NCI-H345 (cell line): ENCODE measurements around the gene SCN4B.
"Not testable (repeated sequence)": the region's sequence is repeated elsewhere in the genome, so short reads cannot be mapped to it uniquely, and the experiment has no call there.

Experiments
- DNase-seq: peaks from one replicate; lab custom pipeline; 2025; lab: John Stamatoyannopoulos, UW

Gene SCN4B, protein sequence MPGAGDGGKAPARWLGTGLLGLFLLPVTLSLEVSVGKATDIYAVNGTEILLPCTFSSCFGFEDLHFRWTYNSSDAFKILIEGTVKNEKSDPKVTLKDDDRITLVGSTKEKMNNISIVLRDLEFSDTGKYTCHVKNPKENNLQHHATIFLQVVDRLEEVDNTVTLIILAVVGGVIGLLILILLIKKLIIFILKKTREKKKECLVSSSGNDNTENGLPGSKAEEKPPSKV

DNA sequence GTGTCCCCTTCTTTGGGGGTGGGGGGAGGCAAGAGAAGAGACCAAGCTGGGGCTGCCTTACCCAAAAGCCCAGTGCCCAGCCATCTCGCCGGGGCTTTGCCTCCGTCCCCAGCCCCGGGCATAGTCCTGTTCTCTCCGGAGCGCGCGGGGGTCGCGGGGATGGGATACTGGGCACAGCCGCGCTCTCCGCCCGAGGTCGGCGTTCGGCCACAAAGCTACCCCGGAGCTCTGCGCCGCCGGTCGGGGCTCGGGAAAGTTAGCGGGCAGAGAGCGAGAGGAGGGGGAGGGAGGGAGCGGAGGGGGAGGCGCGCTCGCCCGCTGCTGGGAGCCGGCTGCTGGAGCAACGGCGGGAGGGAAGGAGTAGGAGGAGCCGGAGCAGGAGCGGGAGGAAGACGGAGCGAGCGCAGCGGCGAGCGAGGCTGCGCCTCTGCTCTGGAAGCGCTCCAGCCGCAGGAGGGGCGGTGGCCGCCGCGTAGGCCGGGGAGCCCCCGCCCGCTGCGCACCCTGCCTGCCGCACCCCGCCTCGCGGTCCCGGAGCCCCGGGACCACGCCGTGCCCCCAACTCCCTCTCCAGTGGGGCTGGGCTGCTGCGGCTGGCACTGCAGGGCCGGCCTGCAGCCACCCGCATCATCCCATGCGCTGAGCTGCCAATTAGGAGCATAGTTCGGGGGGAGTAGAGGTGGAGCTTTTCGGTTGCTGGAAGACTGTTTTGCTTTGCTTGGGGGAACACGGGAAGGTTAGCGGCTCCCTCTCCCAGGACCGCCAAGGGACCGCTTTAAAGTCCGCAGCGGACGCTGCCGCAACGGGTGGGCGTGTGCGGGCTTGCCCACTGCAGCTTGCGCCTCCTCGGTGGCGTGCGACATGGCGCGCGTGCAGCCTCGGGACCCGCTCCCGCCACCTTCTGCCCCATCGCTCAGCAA lies at the start of gene SCN4B:
Gene SCN4B (minus strand): TSS at position 272 of the 920 bp plus-strand sequence. CDS start 150 bp downstream, at position 122.
- DNase-seq = peak; percentile 61

DNA sequence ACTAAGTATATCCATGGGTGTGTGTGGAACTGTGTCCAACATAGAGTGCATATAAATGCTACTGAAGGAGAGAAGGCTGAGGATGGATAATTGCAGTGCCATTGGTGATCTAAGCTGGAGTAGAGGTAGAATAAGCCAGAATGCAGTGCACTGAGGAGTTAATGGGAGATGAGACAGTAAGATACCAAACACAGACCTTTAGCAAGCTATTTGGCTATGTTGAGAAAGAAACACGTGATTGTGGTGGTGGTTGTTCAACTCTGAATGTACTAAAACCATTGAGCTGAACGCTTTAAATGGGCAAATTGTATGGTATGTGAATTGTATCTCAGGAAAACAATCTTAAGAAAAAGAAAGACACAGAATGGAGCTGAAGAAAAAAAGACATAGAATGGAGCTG lies 49.3 kb upstream of the SCN4B start:
- DNase-seq = no peak

DNA sequence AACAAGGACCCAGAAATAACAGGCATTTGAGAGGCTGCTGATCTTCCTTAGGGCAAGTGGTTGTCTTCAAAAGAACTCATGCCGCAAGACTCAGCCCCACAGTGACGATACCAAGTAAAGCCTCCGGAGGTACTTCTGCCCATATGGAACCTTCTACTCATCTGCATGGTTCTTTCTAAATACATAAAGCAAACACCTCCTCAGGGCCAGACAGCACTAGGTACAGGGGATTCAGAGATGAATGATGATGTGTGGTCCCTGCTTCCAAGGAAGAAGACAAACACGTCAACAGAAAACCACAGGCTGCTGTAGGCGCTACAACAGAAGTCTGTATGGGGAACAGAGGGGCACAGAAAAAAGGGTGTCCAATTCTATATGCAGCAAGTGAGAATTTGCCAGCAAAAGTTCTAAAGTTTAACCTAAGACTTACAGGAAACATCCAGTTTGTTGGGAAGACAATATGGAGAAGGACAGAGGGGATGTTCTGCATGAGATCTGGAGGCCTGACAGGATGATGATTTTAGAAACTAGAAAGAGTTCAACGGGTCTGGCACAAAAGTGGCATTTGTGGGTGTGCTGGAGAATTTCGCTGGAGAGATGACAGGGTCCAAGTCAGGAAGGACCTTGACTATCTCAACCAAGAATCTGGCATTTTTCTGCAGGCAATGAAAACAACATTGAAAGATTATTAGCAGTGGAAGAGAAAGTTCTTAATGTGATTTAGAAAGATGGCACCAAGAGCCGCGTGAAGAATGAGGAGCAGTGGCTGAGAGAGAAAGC lies 48.5 kb upstream of the SCN4B start:
- no peak for DNase-seq

DNA sequence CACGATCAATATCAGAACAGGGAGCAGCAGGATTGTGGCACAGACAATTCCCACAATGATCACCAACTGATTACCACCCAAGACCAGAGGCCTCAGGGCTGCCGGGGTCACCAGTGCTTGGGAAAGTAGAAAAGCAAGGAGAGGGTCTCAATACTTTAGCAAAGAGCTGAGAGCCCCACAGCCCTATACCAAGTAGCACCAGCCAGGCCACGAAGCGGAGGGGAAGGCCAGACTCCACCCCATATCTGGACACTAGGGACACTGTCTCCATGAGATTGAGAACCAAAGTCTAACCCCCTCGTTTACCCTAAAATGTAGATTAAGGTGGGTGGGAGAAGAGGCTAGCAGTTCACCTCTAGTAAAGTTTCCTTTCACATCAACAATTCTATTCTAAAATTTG lies 47.9 kb upstream of the SCN4B start:
- no peak for DNase-seq

DNA sequence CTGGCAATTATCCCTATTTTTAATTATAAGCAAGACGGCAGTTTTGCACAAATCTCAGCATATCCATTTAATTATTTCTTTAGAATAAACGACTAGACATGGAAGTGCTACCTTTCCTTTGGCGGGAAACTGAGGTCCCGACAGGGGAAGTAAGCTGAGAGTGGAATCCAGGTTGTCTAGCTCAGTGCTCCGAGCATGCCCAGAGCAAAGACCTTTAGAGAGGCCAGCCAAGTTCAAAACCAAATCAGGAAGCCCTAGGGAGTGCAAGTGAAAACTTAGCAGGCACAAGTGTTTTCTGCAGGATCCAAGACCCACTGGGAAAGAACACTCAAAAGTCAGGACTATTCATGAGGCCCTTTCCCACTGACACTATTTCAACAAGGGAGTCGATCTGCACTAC lies 46.5 kb upstream of the SCN4B start:
- DNase-seq = no peak

DNA sequence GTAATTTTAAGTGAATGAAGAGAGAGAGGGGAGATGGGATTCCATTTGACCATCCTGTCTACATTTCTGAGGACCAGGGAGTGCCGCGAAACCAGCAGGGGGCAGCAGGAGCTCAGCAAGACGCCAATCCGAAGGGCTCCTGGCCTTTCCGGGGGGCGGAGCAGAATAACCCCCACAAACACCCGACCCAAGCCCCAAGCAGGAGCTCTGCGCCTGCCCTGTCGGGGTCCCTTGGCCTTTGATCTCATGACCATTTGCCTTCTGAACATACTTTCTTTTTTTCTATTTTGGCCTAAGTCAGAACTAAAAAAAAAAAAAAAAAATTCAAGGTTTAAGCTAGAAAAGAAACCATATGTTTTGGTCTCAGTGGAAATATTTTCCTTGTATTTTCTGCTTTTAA lies 45.7 kb upstream of the SCN4B start:
- DNase-seq = peak; percentile 68

DNA sequence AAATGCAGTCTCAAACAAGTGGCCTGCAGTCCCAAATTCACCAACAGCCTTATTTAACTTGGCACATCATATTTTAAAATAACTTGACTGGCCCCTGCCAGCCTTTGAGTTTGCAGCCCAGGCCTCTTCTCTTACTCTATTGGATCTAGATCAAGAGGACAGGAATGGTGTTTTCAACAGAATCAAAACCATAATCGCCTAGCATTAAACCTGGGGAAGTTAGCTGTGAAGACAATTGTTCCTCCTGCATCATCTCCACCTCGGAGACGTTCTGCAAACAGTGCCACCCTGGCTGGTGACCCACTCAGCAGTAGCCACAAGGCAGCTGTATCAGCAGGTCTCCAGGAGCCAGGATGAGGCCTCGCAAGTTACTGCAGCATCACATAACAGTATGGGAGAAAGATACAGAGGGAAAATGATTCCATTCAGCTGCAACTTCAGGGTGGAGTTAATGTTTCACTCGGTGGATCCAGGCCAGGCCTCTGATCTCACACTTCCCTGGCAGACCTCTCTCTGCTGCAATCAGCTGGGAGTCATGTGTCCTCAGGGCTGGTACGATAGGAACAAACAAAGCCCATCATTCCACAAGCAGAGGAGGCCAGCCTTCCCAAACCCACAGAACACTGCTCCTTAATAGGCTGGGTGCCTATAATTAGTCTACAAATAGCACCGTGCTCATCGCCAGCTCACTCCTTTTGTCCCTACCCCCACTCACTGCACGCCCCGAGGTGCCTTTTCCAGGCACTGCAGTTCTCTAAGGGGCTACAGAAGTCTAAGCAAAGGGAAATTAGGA lies 42.4 kb upstream of the SCN4B start:
- DNase-seq = peak; percentile 33

DNA sequence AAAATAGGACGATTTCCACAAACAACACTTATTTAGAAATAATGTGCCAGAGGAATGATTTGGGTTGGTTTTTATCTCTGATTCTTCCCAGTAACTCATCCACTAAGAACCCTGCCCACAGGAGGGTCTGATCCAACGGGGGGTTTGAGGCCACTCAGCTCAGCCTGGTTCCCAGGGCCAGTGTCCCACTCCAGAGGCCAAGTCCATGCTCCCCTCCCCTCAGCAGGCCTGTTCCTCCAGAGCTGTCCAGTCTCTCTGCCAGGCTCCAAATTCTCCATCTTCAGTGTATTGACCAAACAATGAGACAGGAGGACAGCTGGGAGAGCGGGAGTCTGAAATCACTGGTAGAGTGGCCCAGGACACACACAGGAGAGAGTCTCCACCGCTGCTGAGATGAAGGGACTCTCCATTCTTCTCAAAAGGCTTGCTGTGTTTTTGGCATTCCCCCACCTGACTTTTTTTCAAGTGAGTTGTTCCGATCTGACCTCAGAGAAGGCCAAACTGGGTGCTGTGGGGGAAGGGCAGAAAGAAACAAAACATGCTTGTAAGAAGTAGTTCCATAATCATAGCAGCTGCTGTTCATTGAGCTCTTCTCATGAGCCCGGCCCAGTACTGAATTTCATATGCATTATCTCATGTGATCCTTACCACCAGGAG lies 41.4 kb upstream of the SCN4B start:
- DNase-seq = no peak

DNA sequence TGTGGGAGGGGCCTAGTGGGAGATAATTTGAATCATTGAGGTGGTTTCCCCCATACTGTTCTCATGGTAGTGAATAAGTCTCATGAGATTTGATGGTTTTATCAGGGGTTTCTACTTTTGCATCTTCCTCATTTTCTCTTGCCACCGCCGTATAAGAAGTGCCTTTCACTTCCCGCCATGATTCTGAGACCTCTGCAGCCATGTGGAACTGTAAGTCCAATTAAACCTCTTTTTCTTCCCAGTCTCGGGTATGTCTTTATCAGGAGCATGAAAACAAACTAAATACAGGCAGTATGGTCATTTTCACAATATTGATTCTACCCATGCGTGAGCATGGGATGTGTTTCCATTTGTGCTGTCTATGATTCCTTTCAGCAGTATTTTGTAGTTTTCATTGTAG lies 40.2 kb upstream of the SCN4B start:
- DNase-seq = not testable (repeated sequence)

DNA sequence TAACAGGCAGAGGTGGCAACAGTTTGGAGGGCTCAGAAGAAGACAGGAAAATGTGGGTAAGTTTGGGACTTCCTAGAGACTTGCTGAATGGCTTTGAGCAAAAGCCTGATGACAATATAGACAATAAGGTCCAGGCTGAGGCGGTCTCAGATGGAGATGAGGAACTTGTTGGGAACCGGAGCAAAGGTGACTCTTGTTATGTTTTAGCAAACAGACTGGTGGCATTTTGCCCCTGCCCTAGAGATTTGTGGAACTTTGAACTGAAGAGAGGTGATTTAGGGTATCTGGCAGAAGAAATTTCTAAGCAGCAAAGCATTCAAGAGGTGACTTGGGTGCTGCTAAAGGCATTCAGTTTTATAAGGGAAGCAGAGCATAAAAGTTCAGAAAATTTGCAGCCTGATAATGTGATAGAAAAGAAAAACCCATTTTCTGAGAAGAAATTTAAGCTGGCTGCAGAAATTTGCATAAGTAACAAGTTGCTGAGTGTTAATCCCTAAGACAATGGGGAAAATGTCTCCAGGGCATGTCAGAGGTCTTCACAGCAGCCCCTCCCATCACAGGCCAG lies 38.4 kb upstream of the SCN4B start:
- DNase-seq = not testable (repeated sequence)

DNA sequence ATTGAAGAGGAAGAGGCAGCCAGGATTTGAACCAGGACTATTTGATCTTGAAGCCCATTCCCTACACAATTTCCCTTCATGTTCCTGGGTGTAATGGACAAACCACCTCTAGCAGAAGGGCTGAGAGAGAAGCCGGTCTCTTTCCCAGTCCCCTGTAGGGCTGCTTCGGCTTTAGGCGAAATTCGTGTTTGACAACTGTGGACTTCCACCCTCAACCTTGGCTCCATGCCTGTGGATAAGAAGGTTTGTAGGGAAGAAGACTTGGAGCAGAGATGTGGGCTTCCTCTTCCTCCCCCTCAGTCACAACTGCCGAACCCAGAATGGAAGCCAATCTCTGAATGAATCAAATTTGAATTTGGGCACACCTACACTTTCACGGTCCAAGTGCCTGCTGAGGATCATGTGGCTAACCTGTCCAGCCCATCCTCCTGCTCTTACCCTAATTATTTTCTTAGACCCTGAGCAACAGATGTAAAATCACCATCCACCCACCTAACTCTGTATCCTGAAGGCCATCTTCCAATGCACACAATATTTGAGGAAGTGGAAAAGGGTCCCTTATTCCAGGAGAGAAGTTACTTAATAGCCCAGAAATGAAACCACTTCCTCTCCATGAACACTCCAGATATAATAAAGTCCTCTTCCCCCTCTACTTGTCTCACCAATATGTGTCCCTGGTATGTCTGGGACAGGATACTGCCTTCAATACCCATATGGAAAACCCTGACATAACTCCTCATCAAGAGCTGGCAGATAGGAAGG lies 33.9 kb upstream of the SCN4B start:
- no peak for DNase-seq

DNA sequence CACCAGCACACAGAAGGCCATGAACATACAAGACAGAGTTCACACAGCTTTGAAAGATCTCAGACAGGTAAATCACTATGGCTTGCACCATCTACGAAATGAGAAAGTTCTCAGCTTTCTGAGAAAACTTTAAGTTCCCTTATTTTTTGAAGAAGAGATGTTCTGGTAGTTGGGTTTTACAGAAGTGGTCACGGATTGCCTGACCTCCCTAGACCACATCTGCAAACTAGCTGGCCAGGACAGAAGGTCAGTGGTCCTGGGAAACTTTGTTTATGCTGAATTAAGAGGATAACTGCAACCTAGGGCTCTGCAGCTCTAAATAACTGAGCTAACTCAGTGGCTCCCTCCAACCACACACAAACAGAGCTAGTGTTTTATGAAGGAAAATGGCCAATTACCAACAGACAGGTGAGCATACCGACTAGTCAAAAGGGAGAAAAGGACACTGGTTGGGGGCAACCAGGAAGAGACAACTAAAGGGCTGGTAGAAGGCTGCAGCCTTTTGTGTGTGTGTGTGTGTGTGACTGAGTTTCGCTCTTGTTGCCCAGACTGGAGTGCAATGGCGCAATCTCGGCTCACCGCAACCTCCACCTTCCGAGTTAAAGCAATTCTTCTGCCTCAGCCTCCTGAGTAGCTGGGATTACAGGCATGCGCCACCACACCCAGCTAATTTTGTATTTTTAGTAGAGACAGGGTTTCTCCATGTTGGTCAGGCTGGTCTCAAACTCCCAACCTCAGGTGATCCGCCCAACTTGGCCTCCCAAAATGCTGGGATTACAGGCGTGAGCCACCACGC lies 32.4 kb upstream of the SCN4B start:
- no peak for DNase-seq

DNA sequence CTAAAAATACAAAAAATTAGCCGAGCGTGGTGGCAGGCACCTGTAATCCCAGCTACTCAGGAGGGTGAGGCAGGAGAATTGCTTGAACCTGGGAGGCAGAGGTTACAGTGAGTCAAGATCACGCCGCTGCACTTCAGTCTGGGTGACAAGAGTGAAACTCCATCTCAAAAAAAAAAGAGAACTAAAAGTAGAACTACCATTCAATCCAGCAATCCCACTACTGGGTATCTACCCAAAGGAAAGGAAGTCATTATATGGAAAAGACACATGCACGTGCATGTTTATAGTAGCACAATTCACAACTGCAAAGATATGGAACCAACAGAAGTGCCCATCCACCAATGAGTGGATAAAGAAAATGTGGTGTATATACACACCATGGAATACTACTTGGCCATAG lies 31.1 kb upstream of the SCN4B start:
- DNase-seq = not testable (repeated sequence)

DNA sequence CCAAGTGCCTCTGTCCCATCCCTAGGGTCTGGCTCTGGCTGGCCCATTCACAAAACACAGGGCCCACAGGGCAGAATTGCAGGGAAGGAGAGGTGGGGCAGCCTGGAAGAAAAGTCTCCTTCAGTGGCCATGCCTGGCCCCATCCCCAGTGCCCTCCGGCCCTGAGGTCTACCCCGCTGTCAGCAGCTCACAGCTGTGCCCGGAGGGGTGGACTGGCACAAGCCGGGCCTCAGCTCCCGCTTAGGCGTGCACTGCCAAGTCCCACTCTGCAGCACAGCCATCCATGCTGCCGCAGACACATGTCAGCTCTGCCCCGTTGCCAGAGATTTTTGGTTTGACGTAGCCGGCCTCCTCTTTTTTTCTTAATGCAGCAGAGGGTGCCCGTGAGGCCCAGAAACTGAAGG lies 27.7 kb upstream of the SCN4B start:
- DNase-seq = no peak

DNA sequence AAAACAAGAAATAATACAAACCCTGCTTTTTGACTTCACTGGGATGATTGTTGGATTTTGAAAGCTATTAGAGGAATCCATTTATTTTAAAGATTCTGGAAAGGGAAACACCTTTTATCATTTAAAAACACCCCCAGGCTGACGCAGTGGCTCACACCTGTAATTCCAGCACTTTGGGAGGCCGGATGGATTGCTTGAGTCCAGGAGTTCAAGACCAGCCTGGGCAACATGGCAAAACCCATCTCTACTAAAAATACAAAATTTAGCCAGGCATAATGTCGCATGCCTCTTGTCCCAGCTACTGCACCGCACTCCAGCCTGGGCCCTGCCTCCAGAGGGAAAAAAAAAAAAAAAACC lies 24.1 kb upstream of the SCN4B start:
- DNase-seq = no peak

DNA sequence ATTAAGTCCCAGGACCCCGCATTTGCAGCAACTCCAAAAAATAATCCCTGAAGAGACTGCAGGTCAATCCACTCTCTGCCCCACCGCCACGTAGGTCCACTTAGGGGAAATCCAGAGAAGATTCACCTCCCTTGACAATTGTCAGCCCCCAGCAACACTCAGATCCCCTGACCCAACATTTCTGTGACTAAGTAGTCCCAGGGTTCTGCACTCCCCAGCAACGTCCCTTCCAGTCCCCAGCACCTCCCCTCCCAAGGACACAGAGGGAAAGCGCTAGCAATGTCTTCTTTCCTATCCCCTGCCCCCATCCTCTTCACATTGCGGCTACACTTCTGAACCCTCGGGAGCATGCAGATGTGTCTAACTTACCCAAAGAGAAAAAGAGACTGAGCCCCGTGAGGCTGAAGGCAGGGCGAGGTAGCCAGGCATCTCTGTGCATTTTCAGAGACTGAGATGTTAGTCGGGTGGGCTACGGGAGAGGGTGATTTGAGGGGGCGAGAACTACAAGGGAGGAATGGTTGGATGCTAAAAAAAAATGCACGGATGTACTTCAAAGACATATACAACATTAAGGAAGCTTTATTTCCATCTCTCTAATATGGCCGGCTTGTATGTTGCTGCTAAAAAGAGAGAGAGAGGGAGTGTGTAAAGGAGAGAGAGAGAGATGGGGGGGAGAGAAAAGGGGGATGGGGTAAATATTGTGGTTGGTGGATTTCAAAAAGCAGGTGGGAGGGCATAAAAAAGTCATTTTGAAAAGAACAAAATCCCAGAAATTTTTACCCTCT lies 23.6 kb upstream of the SCN4B start, which contains the start of gene SCN2B:
Gene SCN2B (minus strand): TSS at position 647 of the 785 bp plus-strand sequence. CDS start 208 bp downstream, at position 439.
- no peak for DNase-seq

DNA sequence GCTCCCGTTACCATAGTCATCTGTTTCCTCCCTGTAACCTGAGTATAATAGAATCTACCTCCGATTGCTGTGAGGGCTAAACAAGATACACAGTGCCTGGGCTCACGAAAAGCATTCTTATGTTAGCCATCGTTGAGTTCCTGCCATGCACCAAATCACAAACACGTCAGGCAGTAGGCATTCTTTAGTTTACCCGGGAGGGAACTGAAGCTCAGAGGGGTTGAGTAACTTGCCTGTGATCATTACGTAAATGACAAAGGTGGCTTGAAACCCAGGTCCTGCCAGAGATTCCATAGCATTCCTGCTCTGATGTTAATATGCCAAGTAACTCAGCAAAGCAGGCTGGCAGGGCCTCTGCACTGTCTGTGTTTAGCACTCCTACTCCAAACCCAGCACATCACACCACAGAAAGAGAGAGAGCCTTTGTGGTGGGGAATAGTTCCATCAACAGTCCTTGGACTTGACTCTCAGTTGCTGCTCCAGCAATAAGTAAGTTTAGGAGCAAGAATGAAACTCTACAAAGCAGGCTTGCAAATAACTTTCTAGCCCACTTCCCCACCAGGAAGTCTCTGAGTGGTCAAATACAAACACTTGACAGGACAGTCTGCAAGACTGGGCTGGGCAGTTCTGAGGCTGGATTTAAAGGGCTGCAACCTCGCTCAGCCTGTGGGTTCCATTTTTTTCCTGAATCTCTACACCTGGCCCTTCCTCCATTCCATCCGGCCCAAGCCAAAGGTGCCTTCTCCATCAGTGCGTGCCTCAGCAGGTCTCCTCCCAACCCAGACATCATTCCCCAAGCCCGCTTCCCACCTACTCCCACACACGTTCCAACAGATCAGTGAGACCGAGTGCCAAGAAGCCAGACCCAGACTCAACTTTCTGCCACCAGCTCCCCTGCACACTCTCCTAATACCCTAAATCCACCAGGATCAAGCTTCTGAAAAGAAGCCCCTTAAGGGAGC lies 22.7 kb upstream of the SCN4B start:
- no peak for DNase-seq
